Caco-2 (cell line): ENCODE results near the gene HOXB3. TPM values are rescaled to one million over a fixed set of nuclear protein-coding genes. Genes with fewer than 3 reads are reported as not detected.

Experiments
- BruUV-seq: library from RNA; stranded (reverse); fragments of 400-500 nt; replicated peaks from 2 replicates; lab custom pipeline; 2021; lab: Mats Ljungman, UMichigan
- CTCF ChIA-PET: fragments of 300-600 bp; sonication (Branson Sonifier 250); formaldehyde crosslinking; loops from one replicate; lab custom pipeline; 2022; ENCODE audit warnings: antibody characterized with exemption; lab: Charles Lee
- POLR2A ChIA-PET: fragments of 300-600 bp; sonication (Branson Sonifier 250); formaldehyde crosslinking; loops from one replicate; lab custom pipeline; 2022; ENCODE audit warnings: antibody characterized with exemption; lab: Charles Lee
- DNase-seq, 2 experiments: peaks; one replicate each; pipeline versions ENCODE4 v3.0.0 to v3.0.0-alpha.2; 2020 to 2022
- H3K27me3 ChIP-seq: replicated peaks from 2 replicates; pipeline ENCODE4 v1.6.0; 2011; ENCODE audit warnings: low read length; ENCODE audit not compliant: control insufficient read depth, insufficient read depth
- H3K36me3 ChIP-seq: 2 replicates; pipeline ENCODE4 v1.5.1; 2011; ENCODE audit warnings: low read length; ENCODE audit not compliant: control insufficient read depth, insufficient read depth
- H3K4me1 ChIP-seq: fragments of 250-450 bp; sonication (Bioruptor Pico); 2 replicates; pipeline ENCODE4 v1.5.1; 2020; ENCODE audit warnings: mild to moderate bottlenecking
- H3K4me3 ChIP-seq: 2 replicates; pipeline ENCODE4 v1.5.1; 2011; ENCODE audit warnings: low read depth, mild to moderate bottlenecking, control low read depth, low read length
- H3K9me3 ChIP-seq: fragments of 250-450 bp; sonication (Bioruptor Pico); 2 replicates; pipeline ENCODE4 v1.5.1; 2020; ENCODE audit warnings: mild to moderate bottlenecking, moderate library complexity
- H3K27ac Mint-ChIP-seq: one replicate; pipeline ENCODE4 v1.8.0; 2022; ENCODE audit warnings: mixed read lengths; ENCODE audit not compliant: unreplicated experiment
- H3K27me3 Mint-ChIP-seq: one replicate; pipeline ENCODE4 v1.8.0; 2022; ENCODE audit warnings: mixed read lengths; ENCODE audit not compliant: insufficient read depth, unreplicated experiment
- H3K36me3 Mint-ChIP-seq: one replicate; pipeline ENCODE4 v1.8.0; 2022; ENCODE audit warnings: mild to moderate bottlenecking, mixed read lengths; ENCODE audit not compliant: insufficient read depth, unreplicated experiment
- H3K4me1 Mint-ChIP-seq: one replicate; pipeline ENCODE4 v1.8.0; 2022; ENCODE audit warnings: low read depth, mixed read lengths; ENCODE audit not compliant: unreplicated experiment
- H3K4me3 Mint-ChIP-seq: one replicate; pipeline ENCODE4 v1.8.0; 2022; ENCODE audit warnings: mild to moderate bottlenecking, moderate library complexity, mixed read lengths; ENCODE audit not compliant: unreplicated experiment
- H3K9me3 Mint-ChIP-seq: one replicate; pipeline ENCODE4 v1.8.0; 2022; ENCODE audit warnings: mixed read lengths; ENCODE audit not compliant: unreplicated experiment
- intact Hi-C: fragments of 100-400 bp; cut with micrococcal nuclease; formaldehyde crosslinking; loops from one replicate; pipeline ENCODE4 v1.10.0; 2022; ENCODE audit not compliant: unreplicated experiment
- total RNA-seq: library from RNA; stranded (reverse); gene quantifications from 2 replicates; pipeline ENCODE4 v1.2.3, GENCODE V29; 2022
- TF ChIP-seq, protein P1 (sequence below), 2 experiments: fragments of 200-600 bp in 1 of 2; IDR thresholded peaks; 1 replicate in 1 of 2; 2 replicates in 1 of 2; pipeline versions ENCODE4 v1.5.1 to v1.8.0; 2011 to 2022; ENCODE audit warnings: antibody characterized with exemption in 1 of 2, control low read depth in 1 of 2, inconsistent platforms in 1 of 2, low read depth in 1 of 2, low read length in 1 of 2, mild to moderate bottlenecking in 1 of 2, moderate library complexity in 1 of 2; ENCODE audit not compliant: insufficient read depth in 1 of 2, severe bottlenecking in 1 of 2, unreplicated experiment in 1 of 2

Gene HOXB3
- total RNA-seq, 1 experiment from 2014 or later, result 7.2 TPM

GRCh38 chr17:48506246-48506645 lies 83.8 kb downstream of the HOXB3 start:
- intact Hi-C loops, result no loop called here
- no peaks in the 10 kb centered on the region for H3K9me3 Mint-ChIP-seq
- Histone ChIP-seq H3K36me3 (no peaks in the 10 kb centered on the region), H3K4me1 (peaks cover 3% of the 10 kb centered on the region; the same call in 1 of the 2 replicates), H3K4me3 (no peak overlapping the region), H3K27me3 (no peaks in the 10 kb centered on the region), H3K9me3 (peaks cover 2% of the 10 kb centered on the region; the same call in 1 of the 2 replicates)
- H3K36me3 Mint-ChIP-seq, result no peaks in the 10 kb centered on the region
- BruUV-seq, result no TSS peak
- H3K27ac Mint-ChIP-seq, result no peak overlapping the region
- no peak for DNase-seq
- CTCF ChIA-PET, result interaction anchor here (0.8 to 1.5 kb wide), 2 partner anchors 10 to 11 kb away, joined by 3 read pairs; no protein-coding TSS in a partner anchor
- peaks cover 20% of the 10 kb centered on the region for H3K27me3 Mint-ChIP-seq
- TF ChIP-seq, protein P1, sequence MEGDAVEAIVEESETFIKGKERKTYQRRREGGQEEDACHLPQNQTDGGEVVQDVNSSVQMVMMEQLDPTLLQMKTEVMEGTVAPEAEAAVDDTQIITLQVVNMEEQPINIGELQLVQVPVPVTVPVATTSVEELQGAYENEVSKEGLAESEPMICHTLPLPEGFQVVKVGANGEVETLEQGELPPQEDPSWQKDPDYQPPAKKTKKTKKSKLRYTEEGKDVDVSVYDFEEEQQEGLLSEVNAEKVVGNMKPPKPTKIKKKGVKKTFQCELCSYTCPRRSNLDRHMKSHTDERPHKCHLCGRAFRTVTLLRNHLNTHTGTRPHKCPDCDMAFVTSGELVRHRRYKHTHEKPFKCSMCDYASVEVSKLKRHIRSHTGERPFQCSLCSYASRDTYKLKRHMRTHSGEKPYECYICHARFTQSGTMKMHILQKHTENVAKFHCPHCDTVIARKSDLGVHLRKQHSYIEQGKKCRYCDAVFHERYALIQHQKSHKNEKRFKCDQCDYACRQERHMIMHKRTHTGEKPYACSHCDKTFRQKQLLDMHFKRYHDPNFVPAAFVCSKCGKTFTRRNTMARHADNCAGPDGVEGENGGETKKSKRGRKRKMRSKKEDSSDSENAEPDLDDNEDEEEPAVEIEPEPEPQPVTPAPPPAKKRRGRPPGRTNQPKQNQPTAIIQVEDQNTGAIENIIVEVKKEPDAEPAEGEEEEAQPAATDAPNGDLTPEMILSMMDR (IDR thresholded peaks at IDR 0.05; ENCODE audit: insufficient read depth in 1 of 2, low read depth in 1 of 2, low read length in 1 of 2, severe bottlenecking in 1 of 2, unreplicated experiment in 1 of 2), result peak; percentile 11 to 29
- no peak overlapping the region for H3K4me3 Mint-ChIP-seq
- POLR2A ChIA-PET, result interaction anchor here (1.0 kb wide), 1 partner anchor 46 kb away, joined by 3 read pairs; no protein-coding TSS in a partner anchor
- H3K4me1 Mint-ChIP-seq, result peaks cover 14% of the 10 kb centered on the region

DNA sequence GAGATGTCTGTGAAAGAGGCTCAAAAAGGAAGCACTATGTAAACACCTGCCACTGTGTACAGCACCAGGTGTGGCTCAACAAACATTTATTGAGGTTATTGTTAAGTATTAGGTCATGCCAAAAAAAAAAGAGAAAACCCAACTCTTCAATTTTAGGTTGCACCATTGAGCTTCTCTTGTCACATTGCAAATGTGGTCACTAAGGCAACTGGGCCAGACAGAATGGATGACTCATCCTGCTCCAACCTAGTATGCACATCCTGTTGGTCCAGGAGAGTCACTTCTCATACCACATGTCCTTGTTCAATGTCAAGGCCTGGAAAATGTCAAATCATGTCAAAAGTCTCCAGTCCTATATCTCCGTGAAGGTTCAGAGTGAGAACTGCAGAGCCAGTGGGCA lies 84.3 kb downstream of the HOXB3 start:
- peaks cover 18% of the 10 kb centered on the region for H3K27me3 Mint-ChIP-seq
- H3K4me3 Mint-ChIP-seq, result no peak overlapping the region
- Histone ChIP-seq H3K4me1 (peaks cover 8% of the 10 kb centered on the region), H3K36me3 (no peaks in the 10 kb centered on the region), H3K4me3 (no peak overlapping the region), H3K27me3 (no peaks in the 10 kb centered on the region), H3K9me3 (peaks cover 2% of the 10 kb centered on the region; the same call in 1 of the 2 replicates)
- intact Hi-C loops, result no loop called here
- TF ChIP-seq, protein P1 (IDR thresholded peaks at IDR 0.05; ENCODE audit: insufficient read depth in 1 of 2, low read depth in 1 of 2, low read length in 1 of 2, severe bottlenecking in 1 of 2, unreplicated experiment in 1 of 2), result no peak
- ChIA-PET CTCF (interaction anchor here (0.6 to 1.6 kb wide), 5 partner anchors 10 to 372 kb away, joined by 3 to 7 read pairs (median 4); no protein-coding TSS in a partner anchor), POLR2A (interaction anchor here (1.0 kb wide), 1 partner anchor 46 kb away, joined by 3 read pairs; no protein-coding TSS in a partner anchor)
- DNase-seq, result peak in 1 of 2 experiments; percentile 53
- no peaks in the 10 kb centered on the region for H3K36me3 Mint-ChIP-seq
- peaks cover 19% of the 10 kb centered on the region for H3K4me1 Mint-ChIP-seq
- BruUV-seq, result no TSS peak
- no peak overlapping the region for H3K27ac Mint-ChIP-seq
- H3K9me3 Mint-ChIP-seq, result no peaks in the 10 kb centered on the region

GRCh38 chr17:48504953-48505352 lies 85.1 kb downstream of the HOXB3 start:
- H3K4me3 ChIP-seq, result no peak overlapping the region
- peaks cover 12% of the 10 kb centered on the region for H3K27me3 Mint-ChIP-seq
- no peaks in the 10 kb centered on the region for H3K9me3 Mint-ChIP-seq
- H3K9me3 ChIP-seq, result no peaks in the 10 kb centered on the region
- no peak overlapping the region for H3K27ac Mint-ChIP-seq
- H3K27me3 ChIP-seq, result no peaks in the 10 kb centered on the region
- POLR2A ChIA-PET, result no interaction called here
- H3K4me3 Mint-ChIP-seq, result no peak overlapping the region
- peaks cover 16% of the 10 kb centered on the region for H3K4me1 ChIP-seq
- H3K36me3 Mint-ChIP-seq, result no peaks in the 10 kb centered on the region
- BruUV-seq, result no TSS peak
- no peaks in the 10 kb centered on the region for H3K36me3 ChIP-seq
- CTCF ChIA-PET, result interaction anchor here (0.5 to 1.6 kb wide), 3 partner anchors 39 to 991 kb away, joined by 4 to 7 read pairs (median 5); no protein-coding TSS in a partner anchor
- peaks cover 27% of the 10 kb centered on the region for H3K4me1 Mint-ChIP-seq
- no peak for DNase-seq
- intact Hi-C loops, result no loop called here
- TF ChIP-seq, protein P1 (IDR thresholded peaks at IDR 0.05; ENCODE audit: insufficient read depth in 1 of 2, low read depth in 1 of 2, low read length in 1 of 2, severe bottlenecking in 1 of 2, unreplicated experiment in 1 of 2), result no peak
